Limb (tissue), 2 donors: Measurements from ENCODE around the gene KLHDC7B.
A peak's percentile ranks its signal among the peaks of the same experiment; 100 is the strongest.

ENCODE experiments used
- DNase-seq, 2 donors: peaks; one replicate each; pipeline ENCODE4 v3.0.0-alpha.2; 2016; ENCODE audit errors: extremely low spot score in 2 of 2

Gene KLHDC7B

GRCh38 chr22:50545522-50546325, at the start of gene KLHDC7B:
Gene KLHDC7B (plus strand): TSS chr22:50545899. CDS start chr22:50546244, 345 bp downstream.
- peak in 1 of 2 donors; percentile 23 for DNase-seq

GRCh38 chr22:50497093-50497492, 48.6 kb upstream of the KLHDC7B start:
- DNase-seq = no peak

- peak in 1 of 2 donors; percentile 51 for DNase-seq
Observed at GRCh38 chr22:50498322-50498890, 47.3 kb upstream of the KLHDC7B start.

GRCh38 chr22:50500452-50500851, 45.2 kb upstream of the KLHDC7B start:
- no peak for DNase-seq

GRCh38 chr22:50502096-50502495, 43.6 kb upstream of the KLHDC7B start:
- no peak for DNase-seq

GRCh38 chr22:50502628-50503474, 42.8 kb upstream of the KLHDC7B start:
- no peak for DNase-seq

GRCh38 chr22:50503475-50504145, 42.1 kb upstream of the KLHDC7B start:
- DNase-seq = peak in 1 of 2 donors; percentile 35

GRCh38 chr22:50504369-50505211, 41.1 kb upstream of the KLHDC7B start:
- peak in 1 of 2 donors; percentile 34 for DNase-seq

GRCh38 chr22:50505276-50505775, 40.4 kb upstream of the KLHDC7B start:
- peak in 1 of 2 donors; percentile 30 for DNase-seq

GRCh38 chr22:50505776-50506610, 39.7 kb upstream of the KLHDC7B start:
- peak in 1 of 2 donors; percentile 30 for DNase-seq

GRCh38 chr22:50506611-50507420, 38.9 kb upstream of the KLHDC7B start:
- DNase-seq = peak in 1 of 2 donors; percentile 45

GRCh38 chr22:50507421-50507990, 38.2 kb upstream of the KLHDC7B start, which contains the start of gene LMF2:
Gene LMF2 (minus strand): TSS chr22:50507702. CDS start chr22:50507675, 27 bp downstream.
- DNase-seq = peak in 1 of 2 donors; percentile 89

- peak; percentile 96 to 100 for DNase-seq
Observed at GRCh38 chr22:50507991-50508884, 37.5 kb upstream of the KLHDC7B start, which contains the start of gene NCAPH2. Gene NCAPH2 (plus strand): TSS chr22:50508224. CDS start chr22:50508338, 114 bp downstream.

- no peak for DNase-seq
Observed at GRCh38 chr22:50508897-50509296, 36.8 kb upstream of the KLHDC7B start.

- DNase-seq = no peak
Observed at GRCh38 chr22:50513175-50513574, 32.5 kb upstream of the KLHDC7B start.

- DNase-seq = no peak
Observed at GRCh38 chr22:50516068-50516467, 29.6 kb upstream of the KLHDC7B start.

- no peak for DNase-seq
Observed at GRCh38 chr22:50516891-50517290, 28.8 kb upstream of the KLHDC7B start.
